Measurements from ENCODE around the gene APPL2. TPM values are rescaled to one million over a fixed set of nuclear protein-coding genes. Genes with fewer than 3 reads are reported as not detected.

Gene APPL2
- polyA plus RNA-seq, 2 of the 4 experiments (the other 2 are of a cell fraction): 24.1 to 62.6 TPM

DNA sequence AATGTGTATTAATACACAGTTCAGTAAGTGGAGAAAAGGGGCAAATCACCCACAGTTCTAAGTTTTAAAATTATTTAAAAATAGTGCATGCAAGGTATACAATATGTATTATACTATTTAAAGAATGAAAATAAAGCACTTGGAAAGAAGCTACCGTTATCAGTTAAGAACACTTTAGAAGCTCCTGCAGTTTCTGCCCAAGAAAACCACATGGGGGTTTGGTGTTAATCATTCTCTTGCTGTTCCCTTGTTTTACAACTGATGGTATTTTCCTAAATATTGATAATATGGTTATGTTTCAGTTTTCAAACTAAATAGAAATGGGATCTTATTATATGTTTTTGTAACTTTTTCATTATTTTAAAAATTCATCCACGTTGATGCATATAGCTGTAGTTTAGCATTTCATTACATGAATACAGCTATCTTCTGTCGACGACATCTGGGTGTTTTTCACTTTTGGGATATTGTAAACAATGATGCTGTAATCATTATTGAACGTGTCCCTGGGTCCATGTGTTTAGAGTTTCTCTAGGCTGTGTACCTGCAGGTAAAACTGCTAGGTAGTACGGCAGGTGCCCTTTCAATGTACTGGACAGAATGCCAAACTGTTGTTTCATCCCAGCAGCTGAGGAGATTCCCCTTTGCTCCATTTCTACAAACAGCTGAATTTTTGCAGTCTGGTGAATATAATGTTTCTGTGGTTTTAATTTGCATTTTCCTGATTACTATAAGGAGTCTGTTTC is 64.1 kb downstream of the APPL2 start:
- ATAC-seq: no peak
- Histone ChIP-seq H3K27ac (no peak overlapping the region), H3K9me3 (no peaks in the 10 kb centered on the region), H3K4me1 (no peaks in the 10 kb centered on the region), H3K4me3 (no peak overlapping the region), H3K4me2 (no peak overlapping the region)
- no peak for FAIRE-seq
- CTCF ChIA-PET: interaction anchor here (0.9 to 1.5 kb wide), 2 partner anchors 10 to 36 kb away, joined by 3 read pairs; no protein-coding TSS in a partner anchor
- no peak for DNase-seq (ENCODE audit: low read depth in 1 of 2, low spot score in 1 of 2)
- POLR2A ChIA-PET: no interaction called here
- TF ChIP-seq JUN (IDR thresholded peaks at IDR 0.05): no peak
- TF ChIP-seq, protein P1, sequence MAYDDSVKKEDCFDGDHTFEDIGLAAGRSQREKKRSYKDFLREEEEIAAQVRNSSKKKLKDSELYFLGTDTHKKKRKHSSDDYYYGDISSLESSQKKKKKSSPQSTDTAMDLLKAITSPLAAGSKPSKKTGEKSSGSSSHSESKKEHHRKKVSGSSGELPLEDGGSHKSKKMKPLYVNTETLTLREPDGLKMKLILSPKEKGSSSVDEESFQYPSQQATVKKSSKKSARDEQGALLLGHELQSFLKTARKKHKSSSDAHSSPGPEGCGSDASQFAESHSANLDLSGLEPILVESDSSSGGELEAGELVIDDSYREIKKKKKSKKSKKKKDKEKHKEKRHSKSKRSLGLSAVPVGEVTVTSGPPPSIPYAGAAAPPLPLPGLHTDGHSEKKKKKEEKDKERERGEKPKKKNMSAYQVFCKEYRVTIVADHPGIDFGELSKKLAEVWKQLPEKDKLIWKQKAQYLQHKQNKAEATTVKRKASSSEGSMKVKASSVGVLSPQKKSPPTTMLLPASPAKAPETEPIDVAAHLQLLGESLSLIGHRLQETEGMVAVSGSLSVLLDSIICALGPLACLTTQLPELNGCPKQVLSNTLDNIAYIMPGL (CRISPR knock-in tag; IDR thresholded peaks at IDR 0.05; ENCODE audit: borderline replicate concordance): 0 out of 2 replicates have a peak, but pooled peaks have one; percentile 19
- 89% methylated on average over 6 of the region's 6 CpGs for WGBS (ENCODE audit: missing lambda C conversion rate)

DNA sequence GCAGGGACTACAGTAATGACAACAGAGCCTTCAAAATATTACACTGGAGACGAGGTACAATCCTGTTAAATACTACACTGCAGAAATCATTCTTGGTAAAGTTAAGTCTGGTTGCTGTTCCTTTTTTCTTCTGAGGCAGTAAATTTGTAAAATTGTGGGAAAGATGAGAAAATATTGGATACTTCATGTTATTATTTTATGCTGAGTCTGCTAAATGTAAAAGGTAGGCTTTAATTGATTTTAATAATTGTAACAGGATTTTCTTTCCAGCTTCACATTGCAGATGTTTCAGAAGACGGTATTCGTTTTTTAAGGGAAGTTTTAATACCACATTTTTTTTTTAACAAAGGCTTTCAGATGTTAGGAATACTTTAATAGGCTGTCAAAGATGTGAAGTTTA is 65.8 kb downstream of the APPL2 start:
- no peak for FAIRE-seq
- 89% methylated on average over 3 of the region's 3 CpGs for WGBS (ENCODE audit: missing lambda C conversion rate)
- CTCF ChIA-PET: no interaction called here

DNA sequence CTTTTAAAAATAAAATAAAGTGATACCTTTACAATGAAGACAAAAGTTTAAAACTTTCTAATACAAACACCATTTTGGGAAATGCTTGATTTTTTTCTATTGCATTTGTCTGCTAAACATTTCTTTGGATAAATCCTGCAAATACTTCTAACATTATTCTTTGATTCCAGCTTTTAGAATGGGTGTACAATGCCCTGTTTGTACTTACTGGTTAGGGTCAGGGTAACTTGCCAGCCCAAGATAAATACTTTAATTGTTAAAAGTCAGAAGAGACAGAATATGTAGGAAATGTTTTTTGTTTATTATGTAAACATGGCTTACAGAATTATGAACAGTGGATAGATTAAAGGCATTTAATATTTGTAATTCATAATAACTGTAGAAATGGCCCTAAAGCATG is 68.0 kb downstream of the APPL2 start:
- no peak for ATAC-seq
- no peak overlapping the region for H3K4me2 ChIP-seq
- TF ChIP-seq CHD4 (IDR thresholded peaks at IDR 0.05; ENCODE audit: borderline replicate concordance): no peak
- TF ChIP-seq SREBF2 (IDR thresholded peaks at IDR 0.05): no peak
- TF ChIP-seq TFCP2L1 (CRISPR knock-in tag; IDR thresholded peaks at IDR 0.05): no peak
- no peak for TF ChIP-seq MYC (IDR thresholded peaks at IDR 0.05; ENCODE audit: borderline replicate concordance, low read length)
- TF ChIP-seq, protein P2, sequence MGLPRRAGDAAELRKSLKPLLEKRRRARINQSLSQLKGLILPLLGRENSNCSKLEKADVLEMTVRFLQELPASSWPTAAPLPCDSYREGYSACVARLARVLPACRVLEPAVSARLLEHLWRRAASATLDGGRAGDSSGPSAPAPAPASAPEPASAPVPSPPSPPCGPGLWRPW (IDR thresholded peaks at IDR 0.05): no peak
- TF ChIP-seq NPAS2 (CRISPR knock-in tag; IDR thresholded peaks at IDR 0.05; ENCODE audit: borderline replicate concordance): no peak
- TF ChIP-seq, protein P3, sequence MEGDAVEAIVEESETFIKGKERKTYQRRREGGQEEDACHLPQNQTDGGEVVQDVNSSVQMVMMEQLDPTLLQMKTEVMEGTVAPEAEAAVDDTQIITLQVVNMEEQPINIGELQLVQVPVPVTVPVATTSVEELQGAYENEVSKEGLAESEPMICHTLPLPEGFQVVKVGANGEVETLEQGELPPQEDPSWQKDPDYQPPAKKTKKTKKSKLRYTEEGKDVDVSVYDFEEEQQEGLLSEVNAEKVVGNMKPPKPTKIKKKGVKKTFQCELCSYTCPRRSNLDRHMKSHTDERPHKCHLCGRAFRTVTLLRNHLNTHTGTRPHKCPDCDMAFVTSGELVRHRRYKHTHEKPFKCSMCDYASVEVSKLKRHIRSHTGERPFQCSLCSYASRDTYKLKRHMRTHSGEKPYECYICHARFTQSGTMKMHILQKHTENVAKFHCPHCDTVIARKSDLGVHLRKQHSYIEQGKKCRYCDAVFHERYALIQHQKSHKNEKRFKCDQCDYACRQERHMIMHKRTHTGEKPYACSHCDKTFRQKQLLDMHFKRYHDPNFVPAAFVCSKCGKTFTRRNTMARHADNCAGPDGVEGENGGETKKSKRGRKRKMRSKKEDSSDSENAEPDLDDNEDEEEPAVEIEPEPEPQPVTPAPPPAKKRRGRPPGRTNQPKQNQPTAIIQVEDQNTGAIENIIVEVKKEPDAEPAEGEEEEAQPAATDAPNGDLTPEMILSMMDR (IDR thresholded peaks at IDR 0.05): no peak
- no peak for TF ChIP-seq KDM5A (IDR thresholded peaks at IDR 0.05)
- TF ChIP-seq, protein P4, sequence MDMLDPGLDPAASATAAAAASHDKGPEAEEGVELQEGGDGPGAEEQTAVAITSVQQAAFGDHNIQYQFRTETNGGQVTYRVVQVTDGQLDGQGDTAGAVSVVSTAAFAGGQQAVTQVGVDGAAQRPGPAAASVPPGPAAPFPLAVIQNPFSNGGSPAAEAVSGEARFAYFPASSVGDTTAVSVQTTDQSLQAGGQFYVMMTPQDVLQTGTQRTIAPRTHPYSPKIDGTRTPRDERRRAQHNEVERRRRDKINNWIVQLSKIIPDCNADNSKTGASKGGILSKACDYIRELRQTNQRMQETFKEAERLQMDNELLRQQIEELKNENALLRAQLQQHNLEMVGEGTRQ (IDR thresholded peaks at IDR 0.05): no peak
- TF ChIP-seq, protein P5, sequence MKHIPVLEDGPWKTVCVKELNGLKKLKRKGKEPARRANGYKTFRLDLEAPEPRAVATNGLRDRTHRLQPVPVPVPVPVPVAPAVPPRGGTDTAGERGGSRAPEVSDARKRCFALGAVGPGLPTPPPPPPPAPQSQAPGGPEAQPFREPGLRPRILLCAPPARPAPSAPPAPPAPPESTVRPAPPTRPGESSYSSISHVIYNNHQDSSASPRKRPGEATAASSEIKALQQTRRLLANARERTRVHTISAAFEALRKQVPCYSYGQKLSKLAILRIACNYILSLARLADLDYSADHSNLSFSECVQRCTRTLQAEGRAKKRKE (CRISPR knock-in tag; IDR thresholded peaks at IDR 0.05; ENCODE audit: low read depth): no peak
- no peak for TF ChIP-seq NR3C1 (IDR thresholded peaks at IDR 0.05)
- H3K9me3 ChIP-seq: no peaks in the 10 kb centered on the region
- no peak for FAIRE-seq
- CTCF ChIA-PET: no interaction called here
- H3K4me3 ChIP-seq: no peak overlapping the region
- no peaks in the 10 kb centered on the region for H3K4me1 ChIP-seq
- H3K27ac ChIP-seq: no peak overlapping the region
- POLR2A ChIA-PET: no interaction called here
- DNase-seq (ENCODE audit: low read depth in 1 of 2, low spot score in 1 of 2): no peak

More for the DNA sequence above, 65.8 kb downstream of the APPL2 start:
- no peak for DNase-seq (ENCODE audit: low read depth in 1 of 2, low spot score in 1 of 2)
- Histone ChIP-seq H3K4me3 (no peak overlapping the region), H3K4me1 (no peaks in the 10 kb centered on the region), H3K27ac (no peak overlapping the region), H3K9me3 (no peaks in the 10 kb centered on the region), H3K4me2 (no peak overlapping the region)
- POLR2A ChIA-PET: no interaction called here
- no peak for ATAC-seq
- TF ChIP-seq MAFK (IDR thresholded peaks at IDR 0.05; ENCODE audit: partially characterized antibody) (peak; percentile 97), RNF2 (IDR thresholded peaks at IDR 0.05; ENCODE audit: borderline replicate concordance, low read depth) (no peak), HOXA7 (CRISPR knock-in tag; IDR thresholded peaks at IDR 0.05) (no peak), TFCP2L1 (CRISPR knock-in tag; IDR thresholded peaks at IDR 0.05) (no peak), KDM1A (IDR thresholded peaks at IDR 0.05; ENCODE audit: low read depth) (no peak), NFE2L2 (conservative IDR thresholded peaks at IDR 0.05; ENCODE audit: low read length) (no peak), FOSB (CRISPR knock-in tag; IDR thresholded peaks at IDR 0.05) (no peak)
- TF ChIP-seq, protein P4 (IDR thresholded peaks at IDR 0.05): no peak

Measured in A549 (cell line).